COLO668 (cell line): Measurements from ENCODE around the gene FAM83E.
"Not testable (repeated sequence)": the region's sequence is repeated elsewhere in the genome, so short reads cannot be mapped to it uniquely, and the experiment has no call there.

Experiments used
- DNase-seq: peaks from one replicate; lab custom pipeline; 2025; ENCODE audit not compliant: unreplicated experiment; lab: John Stamatoyannopoulos, UW

FAM83E gene

GRCh38 chr19:48641850-48642249 is 27.0 kb upstream of the FAM83E start:
- DNase-seq = no peak

- DNase-seq = no peak
Observed at GRCh38 chr19:48639483-48640375, 24.9 kb upstream of the FAM83E start.

GRCh38 chr19:48638831-48639381 is 24.0 kb upstream of the FAM83E start:
- DNase-seq = no peak

GRCh38 chr19:48637948-48638830 is 23.3 kb upstream of the FAM83E start:
- peak; percentile 63 for DNase-seq

GRCh38 chr19:48637449-48637947 is 22.6 kb upstream of the FAM83E start:
- peak; percentile 94 for DNase-seq

- DNase-seq = peak; percentile 57
Observed at GRCh38 chr19:48636859-48637448, 22.1 kb upstream of the FAM83E start, which contains the start of gene DBP. Gene DBP (minus strand): TSS chr19:48637379. CDS start chr19:48636994, 385 bp downstream.

GRCh38 chr19:48635966-48636858 is 21.3 kb upstream of the FAM83E start:
- peak; percentile 32 for DNase-seq

- DNase-seq = peak; percentile 83
Observed at GRCh38 chr19:48635263-48635965, 20.5 kb upstream of the FAM83E start.

GRCh38 chr19:48634424-48635262 is 19.8 kb upstream of the FAM83E start:
- peak; percentile 98 for DNase-seq

- DNase-seq = no peak
Observed at GRCh38 chr19:48634036-48634342, 19.1 kb upstream of the FAM83E start.

GRCh38 chr19:48633148-48634035 is 18.5 kb upstream of the FAM83E start:
- no peak for DNase-seq

- no peak for DNase-seq
Observed at GRCh38 chr19:48632692-48633147, 17.8 kb upstream of the FAM83E start.

GRCh38 chr19:48632286-48632685 is 17.4 kb upstream of the FAM83E start:
- DNase-seq = not testable (repeated sequence)

- DNase-seq = peak; percentile 10
Observed at GRCh38 chr19:48631225-48631624, 16.3 kb upstream of the FAM83E start.

GRCh38 chr19:48630296-48631063 is 15.6 kb upstream of the FAM83E start:
- DNase-seq = no peak

GRCh38 chr19:48629599-48630295 is 14.9 kb upstream of the FAM83E start:
- DNase-seq = peak; percentile 11
